Upper lobe of left lung (tissue), 6 donors: ENCODE data around the gene NR2F6. TPM values are rescaled to one million over a fixed set of nuclear protein-coding genes. Genes with fewer than 3 reads are reported as not detected.
A peak's percentile ranks its signal among the peaks of the same experiment; 100 is the strongest.

Source experiments
- ATAC-seq, 2 donors: fragments of 200-7000 bp; cut with Tn5 transposase; one replicate each; pipeline ENCODE4 v1.9.1; 2022; ENCODE audit warnings: mild to moderate bottlenecking in 2 of 2, moderate library complexity in 2 of 2; ENCODE audit not compliant: low FRiP score in 2 of 2
- DNase-seq, 2 donors: peaks; one replicate each; pipeline ENCODE4 v3.0.0-alpha.2; 2019 to 2020
- H3K27ac ChIP-seq, 4 donors: fragments of 200-600 bp; sonication (generic); one replicate each; pipeline ENCODE4 v1.5.1; 2016 to 2019
- H3K27me3 ChIP-seq, 4 donors: fragments of 200-600 bp; sonication (generic); one replicate each; pipeline ENCODE4 v1.5.1; 2017 to 2019
- H3K36me3 ChIP-seq, 4 donors: fragments of 200-600 bp; sonication (generic); one replicate each; pipeline ENCODE4 v1.5.1; 2016 to 2019
- H3K4me1 ChIP-seq, 4 donors: fragments of 200-600 bp; sonication (generic); one replicate each; pipeline ENCODE4 v1.5.1; 2018 to 2019
- H3K4me3 ChIP-seq, 4 donors: fragments of 200-600 bp; sonication (generic); one replicate each; pipeline ENCODE4 v1.5.1; 2017 to 2019; ENCODE audit warnings: mild to moderate bottlenecking in 2 of 4, moderate library complexity in 1 of 4
- H3K9me3 ChIP-seq, 4 donors: fragments of 200-600 bp; sonication (generic); one replicate each; pipeline ENCODE4 v1.5.1; 2018 to 2019
- CTCF ChIP-seq, 6 experiments: fragments of 450-650 bp in 4 of 6; fragments of 200-600 bp in 2 of 6; sonication (generic) in 2 of 6; IDR thresholded peaks; one replicate each; pipeline ENCODE4 v1.5.1; 2016 to 2019; ENCODE audit warnings: antibody characterized with exemption in 6 of 6
- EP300 ChIP-seq, 4 donors: sonication (generic); formaldehyde crosslinking; IDR thresholded peaks; one replicate each; pipeline ENCODE4 v1.5.1; 2017; ENCODE audit warnings: antibody characterized with exemption in 4 of 4, control low read depth in 2 of 4
- POLR2A ChIP-seq, 4 donors: fragments of 450-650 bp; IDR thresholded peaks; one replicate each; pipeline ENCODE4 v1.5.1; 2016 to 2017; ENCODE audit warnings: antibody characterized with exemption in 4 of 4, mild to moderate bottlenecking in 2 of 4
- POLR2AphosphoS5 ChIP-seq, 2 donors: sonication (generic); formaldehyde crosslinking; IDR thresholded peaks; one replicate each; pipeline ENCODE4 v1.5.1; 2017; ENCODE audit warnings: antibody characterized with exemption in 2 of 2
- WGBS, 2 donors: methylation state at CpG; one replicate each; pipeline ENCODE4 v1.1.5; 2017 to 2018; 5-methylcytosine and 5-hydroxymethylcytosine counted together
- total RNA-seq, 6 donors: library from RNA; depleted of rRNA in 4 of 6; stranded (reverse); fragments of >200 nt in 4 of 6; gene quantifications; one replicate each; pipeline versions ENCODE4 v1.1.0 to v1.2.1, GENCODE V29; 2016 to 2021
- donor health status: DM: no; HTN: no; CAD: no; lungs with moderate emphysema.
- donor health status: DM: no; HTN: yes; CAD: no; lungs with severe emphysema.

NR2F6 gene
- total RNA-seq, 6 donors from 2014 or later = 55.5 to 86.8 (median 63.1) TPM

GRCh38 chr19:17259934-17260333 lies 14.2 kb upstream of the NR2F6 start:
- ATAC-seq = no peak
- H3K4me3 ChIP-seq = no peak overlapping the region
- H3K9me3 ChIP-seq = no peaks in the 10 kb centered on the region
- TF ChIP-seq CTCF (IDR thresholded peaks at IDR 0.05) = no peak
- TF ChIP-seq POLR2AphosphoS5 (IDR thresholded peaks at IDR 0.05) = no peak
- TF ChIP-seq POLR2A (IDR thresholded peaks at IDR 0.05) = no peak
- TF ChIP-seq EP300 (IDR thresholded peaks at IDR 0.05) = no peak
- peaks cover 0 to 21% (median 9%) of the 10 kb centered on the region in 4 donors for H3K36me3 ChIP-seq
- peaks cover 0 to 12% (median 6%) of the 10 kb centered on the region in 4 donors for H3K4me1 ChIP-seq
- no peak for DNase-seq
- no peaks in the 10 kb centered on the region for H3K27me3 ChIP-seq
- WGBS, 2 donors = 50 to 76% methylated on average over 1 of the region's 1 CpG
- no peak overlapping the region for H3K27ac ChIP-seq

- Histone ChIP-seq H3K4me1 (peaks cover 0 to 12% (median 6%) of the 10 kb centered on the region in 4 donors), H3K27ac (no peak overlapping the region), H3K27me3 (no peaks in the 10 kb centered on the region), H3K4me3 (no peak overlapping the region), H3K36me3 (peaks cover 0 to 26% (median 11%) of the 10 kb centered on the region in 4 donors), H3K9me3 (no peaks in the 10 kb centered on the region)
- TF ChIP-seq POLR2A (IDR thresholded peaks at IDR 0.05) = no peak
- TF ChIP-seq EP300 (IDR thresholded peaks at IDR 0.05) = no peak
- TF ChIP-seq POLR2AphosphoS5 (IDR thresholded peaks at IDR 0.05) = no peak
- no peak for TF ChIP-seq CTCF (IDR thresholded peaks at IDR 0.05)
- no peak for ATAC-seq
- no peak for DNase-seq
- 88 to 94% methylated on average over 9 of the region's 9 CpGs for whole genome bisulfite sequencing, 2 donors
Measured at GRCh38 chr19:17259118-17259780, 13.5 kb upstream of the NR2F6 start.

- 77 to 81% methylated on average over 3 of the region's 3 CpGs for WGBS, 2 donors
- TF ChIP-seq POLR2AphosphoS5 (IDR thresholded peaks at IDR 0.05) (no peak), EP300 (IDR thresholded peaks at IDR 0.05) (no peak), POLR2A (IDR thresholded peaks at IDR 0.05) (no peak), CTCF (IDR thresholded peaks at IDR 0.05) (no peak)
- Histone ChIP-seq H3K9me3 (no peaks in the 10 kb centered on the region), H3K4me3 (no peak overlapping the region), H3K27ac (no peak overlapping the region), H3K27me3 (no peaks in the 10 kb centered on the region), H3K36me3 (peaks cover 0 to 45% (median 15%) of the 10 kb centered on the region in 4 donors), H3K4me1 (peaks cover 0 to 11% (median 4%) of the 10 kb centered on the region in 4 donors)
- no peak for DNase-seq
- no peak for ATAC-seq
Measured at GRCh38 chr19:17256130-17256529, 10.4 kb upstream of the NR2F6 start.

DNA sequence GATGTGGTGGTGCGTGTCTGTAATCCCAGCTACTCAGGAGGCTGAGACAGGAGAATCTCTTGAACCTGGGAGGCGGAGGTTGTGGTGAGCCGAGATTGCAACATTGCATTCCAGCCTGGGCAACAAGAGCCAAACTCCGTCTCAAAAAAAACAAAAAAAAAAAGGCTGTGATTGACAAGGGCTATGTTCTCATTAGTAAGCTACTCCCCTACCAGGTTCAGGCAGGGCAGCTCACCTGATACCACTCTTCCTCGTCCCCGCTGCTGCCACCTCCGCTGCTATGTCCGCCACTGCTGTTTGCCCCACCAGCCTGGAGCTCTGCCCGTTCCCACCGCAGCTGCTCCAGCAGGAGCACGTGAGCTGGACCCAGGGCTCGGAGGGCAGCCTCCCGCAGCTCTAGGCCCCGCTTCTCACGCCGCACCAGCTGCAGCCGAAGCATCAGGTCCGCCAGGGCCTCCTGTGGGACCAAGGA lies 9.5 kb upstream of the NR2F6 start:
- H3K27me3 ChIP-seq = no peaks in the 10 kb centered on the region
- no peaks in the 10 kb centered on the region for H3K9me3 ChIP-seq
- WGBS, 2 donors = 62 to 76% methylated on average over 16 to 18 of the region's 18 CpGs
- TF ChIP-seq POLR2AphosphoS5 (IDR thresholded peaks at IDR 0.05) (no peak), POLR2A (IDR thresholded peaks at IDR 0.05) (peak in 1 of 4 donors; percentile 20)
- DNase-seq (peak; percentile 76 to 77), ATAC-seq (peak; percentile 14 to 88)
- peaks cover 0 to 48% (median 15%) of the 10 kb centered on the region in 4 donors for H3K36me3 ChIP-seq
- H3K27ac ChIP-seq = peak overlapping the region in 3 of 4 donors; percentile 8 to 85 (median 63)
- peaks cover 0 to 5% (median 0%) of the 10 kb centered on the region in 4 donors for H3K4me1 ChIP-seq
- no peak overlapping the region for H3K4me3 ChIP-seq

- Histone ChIP-seq H3K27ac (peak overlapping the region in 1 of 4 donors; percentile 8), H3K4me3 (no peak overlapping the region), H3K4me1 (peaks cover 0 to 5% (median 0%) of the 10 kb centered on the region in 4 donors), H3K36me3 (peaks cover 0 to 49% (median 15%) of the 10 kb centered on the region in 4 donors), H3K9me3 (no peaks in the 10 kb centered on the region), H3K27me3 (no peaks in the 10 kb centered on the region)
- DNase-seq (no peak), ATAC-seq (no peak)
- WGBS, 2 donors = 72 to 77% methylated on average over 10 of the region's 10 CpGs
- TF ChIP-seq POLR2A (IDR thresholded peaks at IDR 0.05) = no peak
- no peak for TF ChIP-seq CTCF (IDR thresholded peaks at IDR 0.05)
- TF ChIP-seq POLR2AphosphoS5 (IDR thresholded peaks at IDR 0.05) = no peak
- TF ChIP-seq EP300 (IDR thresholded peaks at IDR 0.05) = no peak
Measured at GRCh38 chr19:17254636-17255035, 8.9 kb upstream of the NR2F6 start.
